ENCODE results near the gene APBB1. TPM values are rescaled to one million over a fixed set of nuclear protein-coding genes. Genes with fewer than 3 reads are reported as not detected.

Gene APBB1
- total and polyA plus RNA-seq, 2 donors (not counting 1 experiment from before 2014, with no cell fraction given): 23.4 to 32.5 TPM

DNA sequence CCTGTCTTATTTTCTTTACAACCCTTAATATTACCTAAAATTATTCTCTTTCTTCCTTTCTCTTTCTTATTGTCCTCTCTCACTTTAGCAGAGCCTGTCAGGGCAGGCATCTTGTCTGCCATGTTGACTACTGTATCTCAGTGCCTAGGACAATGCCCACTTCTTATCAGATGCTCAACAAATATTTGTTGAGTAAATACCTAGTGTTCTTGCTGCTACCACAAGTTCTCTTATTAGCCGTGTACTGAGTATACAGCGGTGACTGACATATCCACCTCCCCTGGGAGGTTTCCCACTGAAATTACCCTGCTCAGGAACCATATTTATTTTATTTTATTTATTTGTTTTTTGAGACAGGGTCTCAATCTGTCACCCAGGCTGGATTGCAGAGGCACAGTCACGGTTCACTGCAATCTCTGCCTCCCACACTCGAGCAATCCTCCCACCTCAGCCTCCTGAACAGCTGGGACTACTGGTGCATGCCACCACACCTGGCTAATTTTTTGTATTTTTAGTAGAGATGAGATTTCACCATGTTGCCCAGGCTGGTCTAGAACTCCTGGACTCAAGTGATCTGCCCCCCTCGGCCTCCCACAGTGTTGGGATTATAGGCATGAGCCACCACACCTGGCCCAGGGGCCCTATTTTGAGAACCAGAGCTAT, 15.2 kb upstream of the APBB1 start:
- CTCF ChIA-PET: interaction anchor here (1.7 to 2.6 kb wide), 3 partner anchors 9 to 55 kb away, joined by 8 to 12 read pairs (median 9); no protein-coding TSS in a partner anchor
- Histone ChIP-seq H3K27ac (ENCODE audit: low read length in 2 of 2) (no peak overlapping the region), H3K79me2 (ENCODE audit: control insufficient read depth, insufficient read depth, low read length) (no peaks in the 10 kb centered on the region), H2AFZ (ENCODE audit: insufficient read depth, low read depth, low read length, poor library complexity, severe bottlenecking) (no peak overlapping the region), H3K27me3 (replicated peaks in 1 of 4; ENCODE audit: control extremely low read depth in 1 of 4, control insufficient read depth in 3 of 4, insufficient read depth in 4 of 4, low read length in 3 of 4) (no peaks in the 10 kb centered on the region), H4K20me1 (ENCODE audit: control insufficient read depth, insufficient read depth, low read length, poor library complexity, severe bottlenecking) (no peaks in the 10 kb centered on the region), H3K36me3 (replicated peaks in 1 of 2; ENCODE audit: control extremely low read depth in 1 of 2, control insufficient read depth in 1 of 2, extremely low read depth in 1 of 2, insufficient read depth in 2 of 2, low read length in 1 of 2) (no peaks in the 10 kb centered on the region), H3K4me3 (ENCODE audit: control extremely low read depth in 1 of 5, extremely low read depth in 1 of 5, insufficient read depth in 1 of 5, low read depth in 2 of 5, low read length in 4 of 5) (no peak overlapping the region), H3K9ac (ENCODE audit: low read length) (no peak overlapping the region), H3K9me3 (ENCODE audit: control extremely low read depth in 1 of 3, control insufficient read depth in 2 of 3, insufficient read depth in 1 of 3, low read length in 2 of 3) (no peaks in the 10 kb centered on the region), H3K4me2 (replicated peaks; ENCODE audit: low read depth, low read length, poor library complexity, severe bottlenecking) (no peak overlapping the region), H3K4me1 (ENCODE audit: control insufficient read depth in 2 of 2, insufficient read depth in 2 of 2, low read length in 2 of 2) (peaks cover 16 to 23% of the 10 kb centered on the region in 2 donors)
- Mint-ChIP-seq H3K9me3 (ENCODE audit: insufficient read depth) (no peaks in the 10 kb centered on the region), H3K4me1 (peaks cover 12% of the 10 kb centered on the region), H3K27me3 (no peaks in the 10 kb centered on the region), H3K4me3 (no peak overlapping the region), H3K27ac (no peak overlapping the region)
- POLR2A ChIA-PET: no interaction called here
- no peak for DNase-seq
- intact Hi-C loops (cut with micrococcal nuclease): no loop called here
- no CpG with 5 or more reads among the region's 5 CpGs for WGBS (ENCODE audit: insufficient coverage)
- ATAC-seq (ENCODE audit: low read depth): no peak
- TF ChIP-seq, protein P1, sequence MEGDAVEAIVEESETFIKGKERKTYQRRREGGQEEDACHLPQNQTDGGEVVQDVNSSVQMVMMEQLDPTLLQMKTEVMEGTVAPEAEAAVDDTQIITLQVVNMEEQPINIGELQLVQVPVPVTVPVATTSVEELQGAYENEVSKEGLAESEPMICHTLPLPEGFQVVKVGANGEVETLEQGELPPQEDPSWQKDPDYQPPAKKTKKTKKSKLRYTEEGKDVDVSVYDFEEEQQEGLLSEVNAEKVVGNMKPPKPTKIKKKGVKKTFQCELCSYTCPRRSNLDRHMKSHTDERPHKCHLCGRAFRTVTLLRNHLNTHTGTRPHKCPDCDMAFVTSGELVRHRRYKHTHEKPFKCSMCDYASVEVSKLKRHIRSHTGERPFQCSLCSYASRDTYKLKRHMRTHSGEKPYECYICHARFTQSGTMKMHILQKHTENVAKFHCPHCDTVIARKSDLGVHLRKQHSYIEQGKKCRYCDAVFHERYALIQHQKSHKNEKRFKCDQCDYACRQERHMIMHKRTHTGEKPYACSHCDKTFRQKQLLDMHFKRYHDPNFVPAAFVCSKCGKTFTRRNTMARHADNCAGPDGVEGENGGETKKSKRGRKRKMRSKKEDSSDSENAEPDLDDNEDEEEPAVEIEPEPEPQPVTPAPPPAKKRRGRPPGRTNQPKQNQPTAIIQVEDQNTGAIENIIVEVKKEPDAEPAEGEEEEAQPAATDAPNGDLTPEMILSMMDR (IDR thresholded peaks at IDR 0.05): no peak
- no peak for TF ChIP-seq EZH2 (IDR thresholded peaks at IDR 0.05; ENCODE audit: borderline replicate concordance, insufficient read depth, low read depth, low read length, poor library complexity, severe bottlenecking)

DNA sequence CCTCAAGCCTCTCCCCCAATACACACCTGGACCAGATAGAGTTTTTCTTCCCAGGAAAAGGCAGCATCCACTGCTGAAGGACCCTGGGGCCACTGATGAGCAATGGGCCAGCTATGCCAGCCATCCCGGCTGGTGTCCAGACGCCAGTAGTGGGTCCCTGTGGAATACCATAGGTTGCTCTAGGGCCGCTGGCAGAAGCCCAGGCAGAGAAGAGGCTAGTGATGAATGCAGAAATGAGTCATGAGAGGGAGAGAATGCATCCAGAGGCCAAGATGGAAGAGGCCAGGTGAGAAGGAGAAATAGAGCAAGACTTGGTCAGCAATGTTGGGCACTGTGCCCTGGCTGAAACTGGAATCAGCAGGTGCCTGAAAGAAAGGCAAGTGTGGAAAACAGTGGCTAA, 13.0 kb upstream of the APBB1 start:
- Mint-ChIP-seq H3K27me3 (no peaks in the 10 kb centered on the region), H3K9me3 (ENCODE audit: insufficient read depth) (no peaks in the 10 kb centered on the region), H3K4me1 (peaks cover 12% of the 10 kb centered on the region), H3K27ac (no peak overlapping the region), H3K4me3 (no peak overlapping the region)
- ChIA-PET CTCF (interaction anchor here (3.2 kb wide), 1 partner anchor 53 kb away, joined by 17 read pairs; no protein-coding TSS in a partner anchor), POLR2A (no interaction called here)
- Histone ChIP-seq H4K20me1 (ENCODE audit: control insufficient read depth, insufficient read depth, low read length, poor library complexity, severe bottlenecking) (no peaks in the 10 kb centered on the region), H3K9ac (ENCODE audit: low read length) (no peak overlapping the region), H2AFZ (ENCODE audit: insufficient read depth, low read depth, low read length, poor library complexity, severe bottlenecking) (no peak overlapping the region), H3K36me3 (replicated peaks in 1 of 2; ENCODE audit: control extremely low read depth in 1 of 2, control insufficient read depth in 1 of 2, extremely low read depth in 1 of 2, insufficient read depth in 2 of 2, low read length in 1 of 2) (no peaks in the 10 kb centered on the region), H3K4me1 (ENCODE audit: control insufficient read depth in 2 of 2, insufficient read depth in 2 of 2, low read length in 2 of 2) (peaks cover 7 to 11% of the 10 kb centered on the region in 2 donors), H3K4me3 (ENCODE audit: control extremely low read depth in 1 of 5, extremely low read depth in 1 of 5, insufficient read depth in 1 of 5, low read depth in 2 of 5, low read length in 4 of 5) (no peak overlapping the region), H3K4me2 (replicated peaks; ENCODE audit: low read depth, low read length, poor library complexity, severe bottlenecking) (no peak overlapping the region), H3K79me2 (ENCODE audit: control insufficient read depth, insufficient read depth, low read length) (no peaks in the 10 kb centered on the region), H3K9me3 (ENCODE audit: control extremely low read depth in 1 of 3, control insufficient read depth in 2 of 3, insufficient read depth in 1 of 3, low read length in 2 of 3) (no peaks in the 10 kb centered on the region), H3K27ac (ENCODE audit: low read length in 2 of 2) (no peak overlapping the region), H3K27me3 (replicated peaks in 1 of 4; ENCODE audit: control extremely low read depth in 1 of 4, control insufficient read depth in 3 of 4, insufficient read depth in 4 of 4, low read length in 3 of 4) (no peaks in the 10 kb centered on the region)
- intact Hi-C loops (cut with micrococcal nuclease): no loop called here
- no peak for ATAC-seq (ENCODE audit: low read depth)
- DNase-seq: no peak
- TF ChIP-seq, protein P1 (IDR thresholded peaks at IDR 0.05): no peak
- no peak for TF ChIP-seq EZH2 (IDR thresholded peaks at IDR 0.05; ENCODE audit: borderline replicate concordance, insufficient read depth, low read depth, low read length, poor library complexity, severe bottlenecking)
- WGBS (ENCODE audit: insufficient coverage): 91% methylated on average over 3 of the region's 3 CpGs
